HCT116 (cell line): ENCODE data around the gene RNF212. TPM values are rescaled to one million over a fixed set of nuclear protein-coding genes. Genes with fewer than 3 reads are reported as not detected.

Experiments used
- ATAC-seq: fragments of 200-7000 bp; cut with Tn5 transposase; 2 replicates; pipeline ENCODE4 v1.9.1; 2020; ENCODE audit warnings: mild to moderate bottlenecking, moderate library complexity
- BruUV-seq: library from RNA; stranded (reverse); fragments of 400-500 nt; replicated peaks from 2 replicates; lab custom pipeline; 2021; lab: Mats Ljungman, UMichigan
- CTCF ChIA-PET: fragments of 300-600 bp; sonication (Branson Sonifier 250); formaldehyde crosslinking; loops from one replicate; lab custom pipeline; 2021; ENCODE audit warnings: antibody characterized with exemption; lab: Charles Lee
- POLR2A ChIA-PET: fragments of 300-600, 350-600 bp; sonication (Branson Sonifier 250); formaldehyde crosslinking; loops from one replicate; lab custom pipeline; 2021; ENCODE audit warnings: antibody characterized with exemption; lab: Charles Lee
- RAD21 ChIA-PET, 2 experiments: fragments of 300-600 bp; sonication (Branson Sonifier 250); formaldehyde crosslinking; loops; one replicate each; lab custom pipeline; 2023; ENCODE audit warnings: low total read pairs in 2 of 2; ENCODE audit not compliant: uncharacterized antibody in 2 of 2, unreplicated experiment in 2 of 2, low non-redundant PET in 1 of 2; lab: Charles Lee
- DNase-seq: peaks from one replicate; pipeline ENCODE4 v3.0.0-alpha.2; 2010; ENCODE audit warnings: low read depth, low spot score
- H2AFZ ChIP-seq: fragments of 200-600 bp; shearing (Covaris generic), sonication (generic); 2 replicates; pipeline ENCODE4 v1.6.1; 2017; ENCODE audit warnings: low read depth, mixed run types, mixed read lengths, antibody characterized with exemption, low read length; ENCODE audit not compliant: poor library complexity, severe bottlenecking
- H3K27ac ChIP-seq: 2 replicates; pipeline ENCODE4 v1.5.1; 2012; ENCODE audit warnings: low read depth, low read length
- H3K27me3 ChIP-seq: fragments of 200-600 bp; sonication (generic); 2 replicates; pipeline ENCODE4 v1.6.1; 2016; ENCODE audit warnings: mixed run types, low read length, mixed read lengths; ENCODE audit not compliant: insufficient read depth
- H3K36me3 ChIP-seq, 2 experiments: fragments of 200-500 bp in 1 of 2; fragments of 200-600 bp in 1 of 2; sonication (Bioruptor generic) in 1 of 2; sonication (generic) in 1 of 2; 2 replicates each; pipeline versions ENCODE4 v1.5.1 to v1.6.1; 2014 to 2016; ENCODE audit warnings: low read length in 2 of 2, inconsistent platforms in 1 of 2, mixed read lengths in 1 of 2, mixed run types in 1 of 2; ENCODE audit not compliant: insufficient read depth in 2 of 2, control insufficient read depth in 1 of 2
- H3K4me1 ChIP-seq, 2 experiments: fragments of 200-600 bp in 1 of 2; sonication (generic) in 1 of 2; 2 replicates each; pipeline versions ENCODE4 v1.5.1 to v1.6.1; 2012 to 2017; ENCODE audit warnings: low read length in 2 of 2, inconsistent platforms in 1 of 2, mild to moderate bottlenecking in 1 of 2, mixed read lengths in 1 of 2, mixed run types in 1 of 2, moderate library complexity in 1 of 2; ENCODE audit not compliant: insufficient read depth in 2 of 2, control insufficient read depth in 1 of 2
- H3K4me2 ChIP-seq: fragments of 200-600 bp; sonication (generic); 2 replicates; pipeline ENCODE4 v1.6.1; 2017; ENCODE audit warnings: mixed run types, low read length, mixed read lengths
- H3K4me3 ChIP-seq, 2 experiments: fragments of 200-600 bp in 1 of 2; sonication (generic) in 1 of 2; replicated peaks in 1 of 2; 2 replicates each; pipeline ENCODE4 v1.5.1; 2011 to 2016; ENCODE audit warnings: low read length in 2 of 2, control low read depth in 1 of 2, low read depth in 1 of 2, mild to moderate bottlenecking in 1 of 2, mixed read lengths in 1 of 2, mixed run types in 1 of 2
- H3K79me2 ChIP-seq: fragments of 200-600 bp; sonication (generic); 2 replicates; pipeline ENCODE4 v1.6.1; 2017; ENCODE audit warnings: mild to moderate bottlenecking, mixed run types, low read length, moderate library complexity, mixed read lengths; ENCODE audit not compliant: insufficient read depth
- H3K9ac ChIP-seq: fragments of 200-600 bp; sonication (generic); 2 replicates; pipeline ENCODE4 v1.6.1; 2016; ENCODE audit warnings: low read length, mixed read lengths
- H3K9me2 ChIP-seq: fragments of 200-600 bp; sonication (generic), shearing (Covaris generic); 2 replicates; pipeline ENCODE4 v1.6.1; 2017; ENCODE audit warnings: mixed run types, mild to moderate bottlenecking, moderate library complexity; ENCODE audit not compliant: insufficient read depth
- H3K9me3 ChIP-seq, 2 experiments: fragments of 200-500 bp in 1 of 2; fragments of 200-600 bp in 1 of 2; sonication (Bioruptor generic) in 1 of 2; sonication (generic) in 1 of 2; 2 replicates each; pipeline ENCODE4 v1.6.1; 2014 to 2017; ENCODE audit warnings: low read length in 2 of 2, mixed read lengths in 2 of 2, inconsistent platforms in 1 of 2, low read depth in 1 of 2, mild to moderate bottlenecking in 1 of 2, mixed run types in 1 of 2, moderate library complexity in 1 of 2; ENCODE audit not compliant: control insufficient read depth in 1 of 2, insufficient read depth in 1 of 2
- H4K20me1 ChIP-seq: fragments of 200-600 bp; sonication (generic), shearing (Covaris generic); 2 replicates; pipeline ENCODE4 v1.6.1; 2017; ENCODE audit warnings: mixed run types, mild to moderate bottlenecking, moderate library complexity; ENCODE audit not compliant: insufficient read depth
- EGR1 ChIP-seq: IDR thresholded peaks from 2 replicates; pipeline ENCODE4 v1.6.1; 2012; ENCODE audit warnings: low read depth
- ELF1 ChIP-seq: IDR thresholded peaks from 2 replicates; pipeline ENCODE4 v1.6.1; 2012; ENCODE audit warnings: low read depth, borderline replicate concordance
- EZH2 ChIP-seq: fragments of 200-600 bp; sonication (generic); IDR thresholded peaks from 2 replicates; pipeline ENCODE4 v1.6.1; 2017; ENCODE audit warnings: antibody characterized with exemption, mixed run types
- MAX ChIP-seq: IDR thresholded peaks from 2 replicates; pipeline ENCODE4 v1.6.1; 2012
- POLR2A ChIP-seq: IDR thresholded peaks from 2 replicates; pipeline ENCODE4 v1.7.0; 2011; ENCODE audit warnings: borderline replicate concordance; ENCODE audit not compliant: insufficient read depth, insufficient read length; ENCODE audit errors: extremely low read depth
- REST ChIP-seq: IDR thresholded peaks from 2 replicates; pipeline ENCODE4 v1.6.1; 2012; ENCODE audit warnings: low read depth
- SIN3A ChIP-seq: IDR thresholded peaks from 2 replicates; pipeline ENCODE4 v1.6.1; 2012; ENCODE audit warnings: low read depth
- TCF7L2 ChIP-seq: IDR thresholded peaks from 2 replicates; pipeline ENCODE4 v1.7.0; 2011; ENCODE audit warnings: borderline replicate concordance, inconsistent platforms; ENCODE audit not compliant: insufficient read depth, insufficient read length; ENCODE audit errors: extremely low read depth
- YY1 ChIP-seq: IDR thresholded peaks from 2 replicates; pipeline ENCODE4 v1.6.1; 2011; ENCODE audit warnings: low read length, low read depth, moderate library complexity, mild to moderate bottlenecking; ENCODE audit not compliant: insufficient replicate concordance; ENCODE audit errors: extremely low read depth
- ZFX ChIP-seq: fragments of 450-650 bp; IDR thresholded peaks from 2 replicates; pipeline ENCODE4 v1.6.1; 2017
- ZNF274 ChIP-seq: fragments of 200-500 bp; sonication (Bioruptor generic); IDR thresholded peaks from 2 replicates; pipeline ENCODE4 v1.6.1; 2014; ENCODE audit warnings: mild to moderate bottlenecking, low read depth, low read length, inconsistent platforms
- intact Hi-C: fragments of 100-400 bp; cut with micrococcal nuclease; formaldehyde crosslinking; loops from 2 replicates; pipeline ENCODE4 v1.10.0; 2022
- total RNA-seq: library from RNA; stranded (reverse); gene quantifications from one replicate; pipeline ENCODE4 v1.2.1, GENCODE V29; 2021; ENCODE audit not compliant: unreplicated experiment

The RNF212 gene
- total RNA-seq, 1 experiment from 2014 or later: not detected

- ChIA-PET RAD21 (no interaction called here), POLR2A (no interaction called here), CTCF (no interaction called here)
- no peaks in the 10 kb centered on the region for H3K9me3 ChIP-seq
- no peak for ATAC-seq
- no peaks in the 10 kb centered on the region for H4K20me1 ChIP-seq
- H3K9me2 ChIP-seq: no peaks in the 10 kb centered on the region
- intact Hi-C loops: no loop called here
- no peak for DNase-seq
- no peaks in the 10 kb centered on the region for H3K79me2 ChIP-seq
- no TSS peak for BruUV-seq
- no peaks in the 10 kb centered on the region for H3K36me3 ChIP-seq
- no peak overlapping the region for H3K4me3 ChIP-seq
- H3K27ac ChIP-seq: no peak overlapping the region
- no peak overlapping the region for H2AFZ ChIP-seq
- no peaks in the 10 kb centered on the region for H3K27me3 ChIP-seq
- no peak overlapping the region for H3K9ac ChIP-seq
- H3K4me1 ChIP-seq: no peaks in the 10 kb centered on the region
- no peak for TF ChIP-seq TCF7L2
- H3K4me2 ChIP-seq: no peak overlapping the region
These were observed 15.8 kb downstream of the RNF212 start for GRCh38 chr4:1097553-1097952.

GRCh38 chr4:1096841-1097240 lies 16.5 kb downstream of the RNF212 start:
- intact Hi-C loops: no loop called here
- no peak overlapping the region for H2AFZ ChIP-seq
- CTCF ChIA-PET: no interaction called here
- H3K27ac ChIP-seq: no peak overlapping the region
- no peak for ATAC-seq
- DNase-seq: no peak
- H3K9me2 ChIP-seq: no peaks in the 10 kb centered on the region
- no peaks in the 10 kb centered on the region for H3K36me3 ChIP-seq
- no peaks in the 10 kb centered on the region for H4K20me1 ChIP-seq
- no peak overlapping the region for H3K4me2 ChIP-seq
- no peak overlapping the region for H3K9ac ChIP-seq
- BruUV-seq: no TSS peak
- H3K4me1 ChIP-seq: no peaks in the 10 kb centered on the region
- no peaks in the 10 kb centered on the region for H3K79me2 ChIP-seq
- no peaks in the 10 kb centered on the region for H3K27me3 ChIP-seq
- H3K4me3 ChIP-seq: no peak overlapping the region
- no peak for TF ChIP-seq POLR2A
- no peak for TF ChIP-seq REST
- TF ChIP-seq YY1: no peak
- no peak for TF ChIP-seq ZNF274
- TF ChIP-seq EGR1: no peak
- no peak for TF ChIP-seq MAX
- no peak for TF ChIP-seq EZH2
- TF ChIP-seq SIN3A: no peak
- no peak for TF ChIP-seq ELF1
- TF ChIP-seq ZFX: no peak
- POLR2A ChIA-PET: no interaction called here
- H3K9me3 ChIP-seq: no peaks in the 10 kb centered on the region
- RAD21 ChIA-PET: no interaction called here
